ENCODE results near the gene TPRX1. TPM values are rescaled to one million over a fixed set of nuclear protein-coding genes. Genes with fewer than 3 reads are reported as not detected.

TPRX1 gene
- total and polyA plus RNA-seq, 9 of the 15 experiments (the other 6 are each of a cell fraction or from before 2014, with no cell fraction given): not detected

DNA sequence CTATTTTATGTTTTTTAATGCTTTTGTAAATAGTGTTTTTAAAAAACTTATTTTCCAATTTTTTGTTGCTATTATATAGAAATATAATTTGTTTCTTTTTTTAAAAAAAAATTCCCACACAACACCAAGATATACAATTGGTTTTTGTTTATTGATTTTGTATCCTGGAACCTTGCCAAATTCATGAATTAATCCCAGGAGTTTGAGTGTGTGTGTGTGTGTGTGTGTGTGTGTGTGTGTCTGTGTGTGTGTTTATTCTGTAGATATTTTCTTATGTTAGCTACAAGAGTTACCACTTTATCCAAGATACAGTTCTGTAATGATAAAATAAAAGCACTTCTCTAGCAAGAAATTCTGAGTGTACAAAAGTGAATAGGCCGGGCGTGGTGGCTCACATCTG is 7.6 kb downstream of the TPRX1 start:
- ChIA-PET POLR2A (no interaction called here), CTCF (ENCODE audit: low intra/inter-chr PET ratio) (no interaction called here)
- no peaks in the 10 kb centered on the region for H4K20me1 ChIP-seq (replicated peaks; ENCODE audit: control insufficient read depth, insufficient read depth, low read length)
- H3K27ac ChIP-seq (ENCODE audit: extremely low read depth, low read depth, low read length): no peak overlapping the region
- no peaks in the 10 kb centered on the region for H3K79me2 ChIP-seq (ENCODE audit: control insufficient read depth, insufficient read depth, low read length)
- intact Hi-C loops (cut with micrococcal nuclease) (no loop called here), in situ Hi-C loops (cut with MboI) (no loop called here)
- no peaks in the 10 kb centered on the region; a peak in 1 of 5 replicates for H3K4me1 ChIP-seq (replicated peaks in 1 of 2; ENCODE audit: control insufficient read depth in 2 of 2, insufficient read depth in 2 of 2, low read length in 2 of 2)
- no peak overlapping the region for H3K9ac ChIP-seq (ENCODE audit: insufficient read depth in 1 of 2, low read depth in 2 of 2, low read length in 2 of 2)
- no peaks in the 10 kb centered on the region for H3K9me1 ChIP-seq (ENCODE audit: control insufficient read depth, insufficient read depth, low read length)
- 24% methylated on average over 2 of the region's 2 CpGs for WGBS (ENCODE audit: insufficient coverage, low coverage, missing lambda C conversion rate)
- no TSS peak for BruUV-seq (replicated peaks)
- no peak overlapping the region for H3K4me2 ChIP-seq (ENCODE audit: insufficient read depth, low read length)
- H2AFZ ChIP-seq (ENCODE audit: low read depth, low read length): no peak overlapping the region
- H3K36me3 ChIP-seq (ENCODE audit: control insufficient read depth, insufficient read depth, low read length): no peaks in the 10 kb centered on the region
- TF ChIP-seq ETV1 (tag; conservative IDR thresholded peaks at IDR 0.05; ENCODE audit: low read depth) (no peak), NFIC (IDR thresholded peaks at IDR 0.05) (peak; percentile 88), HDAC3 (IDR thresholded peaks at IDR 0.05; ENCODE audit: borderline replicate concordance, partially characterized antibody) (no peak), NFIX (CRISPR knock-in tag; IDR thresholded peaks at IDR 0.05; ENCODE audit: low read depth) (0 out of 2 replicates have a peak, but pooled peaks have one; percentile 15), CBFB (CRISPR knock-in tag; IDR thresholded peaks at IDR 0.05) (no peak), PML (IDR thresholded peaks at IDR 0.05; ENCODE audit: low read length) (no peak)
- DNase-seq (ENCODE audit: extremely low read depth in 1 of 4, low spot score in 3 of 4) (no peak), ATAC-seq (no peak), FAIRE-seq (no peak)
- peaks cover 8% of the 10 kb centered on the region; the same call in 1 of the 2 replicates for H3K9me3 ChIP-seq (replicated peaks; ENCODE audit: control insufficient read depth, insufficient read depth, low read depth, low read length)
- no peak overlapping the region for H3K4me3 ChIP-seq
- peaks cover 8 to 12% of the 10 kb centered on the region in 2 experiments for H3K27me3 ChIP-seq (ENCODE audit: control insufficient read depth in 2 of 2, insufficient read depth in 2 of 2, low read length in 2 of 2)

DNA sequence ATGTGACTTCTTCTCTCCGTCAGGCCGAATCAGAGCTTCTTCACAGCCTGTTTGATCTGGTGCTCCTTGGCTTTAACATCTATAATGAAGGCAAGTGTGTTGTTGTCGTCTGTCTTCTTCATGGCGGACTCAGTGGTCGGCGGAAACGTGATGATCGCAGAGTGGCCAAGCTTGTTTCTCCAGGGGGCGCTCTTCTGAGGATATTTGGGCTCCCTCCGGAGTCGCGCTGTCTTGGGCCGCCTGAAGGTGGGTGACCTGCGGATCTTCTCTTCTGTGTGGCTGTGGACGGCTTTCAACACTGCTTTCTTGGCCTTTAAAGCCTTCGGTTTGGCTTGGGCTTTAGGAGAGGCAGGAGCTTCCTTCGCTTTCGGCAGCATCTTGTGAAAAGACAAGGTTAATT is 9.8 kb downstream of the TPRX1 start:
- peak; percentile 52 for ATAC-seq
- Histone ChIP-seq H3K4me1 (replicated peaks in 1 of 2; ENCODE audit: control insufficient read depth in 2 of 2, insufficient read depth in 2 of 2, low read length in 2 of 2) (no peaks in the 10 kb centered on the region; a peak in 1 of 5 replicates), H3K36me3 (ENCODE audit: control insufficient read depth, insufficient read depth, low read length) (no peaks in the 10 kb centered on the region), H3K9ac (ENCODE audit: insufficient read depth in 1 of 2, low read depth in 2 of 2, low read length in 2 of 2) (no peak overlapping the region), H3K4me3 (no peak overlapping the region), H4K20me1 (replicated peaks; ENCODE audit: control insufficient read depth, insufficient read depth, low read length) (no peaks in the 10 kb centered on the region), H3K27ac (ENCODE audit: extremely low read depth, low read depth, low read length) (no peak overlapping the region), H3K79me2 (ENCODE audit: control insufficient read depth, insufficient read depth, low read length) (no peaks in the 10 kb centered on the region), H3K27me3 (ENCODE audit: control insufficient read depth in 2 of 2, insufficient read depth in 2 of 2, low read length in 2 of 2) (peaks cover 8 to 12% of the 10 kb centered on the region in 2 experiments), H3K9me1 (ENCODE audit: control insufficient read depth, insufficient read depth, low read length) (no peaks in the 10 kb centered on the region), H3K4me2 (ENCODE audit: insufficient read depth, low read length) (no peak overlapping the region), H2AFZ (ENCODE audit: low read depth, low read length) (peak overlapping the region; percentile 33; the same call in 1 of the 2 replicates), H3K9me3 (replicated peaks; ENCODE audit: control insufficient read depth, insufficient read depth, low read depth, low read length) (peaks cover 8% of the 10 kb centered on the region; the same call in 1 of the 2 replicates)
- CTCF ChIA-PET (ENCODE audit: low intra/inter-chr PET ratio): interaction anchor here (0.6 to 0.7 kb wide), 2 partner anchors 29 to 358 kb away, joined by 4 read pairs; no protein-coding TSS in a partner anchor
- POLR2A ChIA-PET: interaction anchor here (0.7 to 1.0 kb wide), 2 partner anchors 15 to 98 kb away, joined by 3 read pairs; no protein-coding TSS in a partner anchor
- BruUV-seq (replicated peaks): no TSS peak
- peak in 1 of 4 experiments; percentile 30 for DNase-seq (ENCODE audit: extremely low read depth in 1 of 4, low spot score in 3 of 4)
- 22% methylated on average over 18 of the region's 18 CpGs for WGBS (ENCODE audit: insufficient coverage, low coverage, missing lambda C conversion rate)
- FAIRE-seq: no peak
- in situ Hi-C loops (cut with MboI): no loop called here
- intact Hi-C loops (cut with micrococcal nuclease): no loop called here
- TF ChIP-seq, protein P1, sequence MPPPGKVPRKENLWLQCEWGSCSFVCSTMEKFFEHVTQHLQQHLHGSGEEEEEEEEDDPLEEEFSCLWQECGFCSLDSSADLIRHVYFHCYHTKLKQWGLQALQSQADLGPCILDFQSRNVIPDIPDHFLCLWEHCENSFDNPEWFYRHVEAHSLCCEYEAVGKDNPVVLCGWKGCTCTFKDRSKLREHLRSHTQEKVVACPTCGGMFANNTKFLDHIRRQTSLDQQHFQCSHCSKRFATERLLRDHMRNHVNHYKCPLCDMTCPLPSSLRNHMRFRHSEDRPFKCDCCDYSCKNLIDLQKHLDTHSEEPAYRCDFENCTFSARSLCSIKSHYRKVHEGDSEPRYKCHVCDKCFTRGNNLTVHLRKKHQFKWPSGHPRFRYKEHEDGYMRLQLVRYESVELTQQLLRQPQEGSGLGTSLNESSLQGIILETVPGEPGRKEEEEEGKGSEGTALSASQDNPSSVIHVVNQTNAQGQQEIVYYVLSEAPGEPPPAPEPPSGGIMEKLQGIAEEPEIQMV (tag; conservative IDR thresholded peaks at IDR 0.05; ENCODE audit: low read depth): no peak
- TF ChIP-seq CBX1 (IDR thresholded peaks at IDR 0.05; ENCODE audit: low read depth) (0 out of 2 replicates have a peak, but pooled peaks have one; percentile 30), POLR2AphosphoS2 (IDR thresholded peaks at IDR 0.05; ENCODE audit: low read length) (no peak), ZFP30 (CRISPR knock-in tag; IDR thresholded peaks at IDR 0.05; ENCODE audit: borderline replicate concordance) (no peak), SMARCA4 (IDR thresholded peaks at IDR 0.05) (0 out of 2 replicates have a peak, but pooled peaks have one; percentile 14), HMGN3 (IDR thresholded peaks at IDR 0.05; ENCODE audit: borderline replicate concordance, extremely low read depth, insufficient read length, low read depth, low read length) (no peak), RCOR1 (IDR thresholded peaks at IDR 0.05; ENCODE audit: borderline replicate concordance in 1 of 2, low read depth in 2 of 2, low read length in 2 of 2) (0 out of 4 replicates have a peak, but pooled peaks of 1 of the 2 experiments have one; percentile 18), SMARCA5 (IDR thresholded peaks at IDR 0.05) (no peak)
- TF ChIP-seq, protein P2, sequence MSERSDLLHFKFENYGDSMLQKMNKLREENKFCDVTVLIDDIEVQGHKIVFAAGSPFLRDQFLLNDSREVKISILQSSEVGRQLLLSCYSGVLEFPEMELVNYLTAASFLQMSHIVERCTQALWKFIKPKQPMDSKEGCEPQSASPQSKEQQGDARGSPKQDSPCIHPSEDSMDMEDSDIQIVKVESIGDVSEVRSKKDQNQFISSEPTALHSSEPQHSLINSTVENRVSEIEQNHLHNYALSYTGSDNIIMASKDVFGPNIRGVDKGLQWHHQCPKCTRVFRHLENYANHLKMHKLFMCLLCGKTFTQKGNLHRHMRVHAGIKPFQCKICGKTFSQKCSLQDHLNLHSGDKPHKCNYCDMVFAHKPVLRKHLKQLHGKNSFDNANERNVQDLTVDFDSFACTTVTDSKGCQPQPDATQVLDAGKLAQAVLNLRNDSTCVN (CRISPR knock-in tag; IDR thresholded peaks at IDR 0.05): no peak
